Right forelimb (tissue), 1 donor: Measurements from ENCODE around the gene RBSN.

Experiments used
- DNase-seq: peaks from one replicate; pipeline ENCODE4 v3.0.0-alpha.2; 2018

RBSN gene

DNA sequence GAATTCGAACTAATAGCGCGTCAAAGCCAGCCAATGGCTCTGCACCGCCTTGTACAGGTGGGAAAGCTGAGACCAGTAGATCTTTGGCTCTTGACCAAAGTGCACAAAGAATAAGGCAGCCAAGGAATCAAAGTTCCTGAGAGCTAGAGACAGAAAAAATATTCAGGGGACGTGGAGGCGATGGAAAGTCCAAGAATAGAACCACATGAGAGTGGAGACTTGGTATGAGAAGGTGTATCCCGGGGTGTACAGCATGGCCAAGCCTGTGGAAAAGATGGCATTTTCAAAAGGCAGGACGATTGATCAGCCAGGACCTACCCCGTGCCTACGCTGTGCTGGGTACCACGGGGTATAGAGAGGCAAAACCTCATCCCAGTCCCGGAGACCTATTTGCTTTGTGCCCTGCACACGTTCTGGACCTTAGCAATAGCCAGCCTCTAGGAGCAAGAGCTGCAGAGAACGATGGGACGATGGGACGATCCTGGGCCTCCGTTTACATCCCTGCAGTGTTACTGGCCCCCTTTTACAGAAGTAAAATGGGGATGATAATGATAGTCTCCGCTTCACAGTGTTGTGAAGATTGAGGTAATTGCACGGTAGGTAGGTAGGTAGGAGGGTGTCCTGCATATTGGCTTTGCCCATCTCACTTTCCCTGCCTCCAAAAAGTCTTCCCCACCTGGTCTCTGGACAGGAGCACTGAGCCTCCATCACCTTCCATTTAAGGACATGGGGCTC, 583 bp upstream of the RBSN start:
- no peak for DNase-seq

DNA sequence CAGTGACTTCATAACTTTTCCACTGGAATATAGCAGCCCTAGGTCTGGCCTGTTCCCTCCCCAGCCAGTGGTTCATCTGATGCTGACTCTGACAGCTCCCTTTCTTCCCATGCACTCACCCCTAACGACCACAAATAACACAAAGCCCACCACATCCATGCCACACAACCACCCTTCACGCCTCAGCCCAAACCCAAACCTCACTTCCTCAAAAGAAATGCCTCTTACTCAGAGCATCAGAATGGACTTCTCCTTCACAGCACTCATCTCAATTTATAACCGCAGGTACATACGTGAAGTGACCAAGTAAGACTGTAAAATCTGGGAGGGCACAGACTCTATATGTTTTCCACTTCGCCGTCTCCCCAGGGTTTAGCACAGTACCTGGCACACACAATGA, 1.1 kb downstream of the RBSN start:
- DNase-seq: no peak

- DNase-seq: no peak
Observed at GRCh38 chr3:15096046-15096445, 2.9 kb downstream of the RBSN start.

- DNase-seq: no peak
Observed at GRCh38 chr3:15094187-15094875, 4.6 kb downstream of the RBSN start.

DNA sequence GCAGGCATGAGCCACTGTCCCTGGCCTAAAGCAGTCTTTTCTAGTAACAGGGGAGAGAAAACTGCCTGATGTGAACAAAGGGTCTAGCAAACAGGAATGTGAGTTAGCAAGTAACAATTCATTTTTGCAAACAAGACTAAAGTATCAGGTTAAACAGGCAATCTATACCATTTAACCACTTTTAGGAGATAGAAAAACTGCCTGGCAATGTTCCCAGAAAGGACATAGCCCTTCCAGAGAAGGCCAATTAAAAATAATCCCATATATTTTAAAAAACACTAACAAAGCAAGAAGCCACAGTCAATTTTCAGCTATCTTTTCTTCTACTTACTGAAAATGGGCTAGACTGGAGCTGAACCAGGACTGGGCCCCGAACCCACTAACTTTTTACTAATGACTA, 6.3 kb downstream of the RBSN start:
- DNase-seq: no peak

DNA sequence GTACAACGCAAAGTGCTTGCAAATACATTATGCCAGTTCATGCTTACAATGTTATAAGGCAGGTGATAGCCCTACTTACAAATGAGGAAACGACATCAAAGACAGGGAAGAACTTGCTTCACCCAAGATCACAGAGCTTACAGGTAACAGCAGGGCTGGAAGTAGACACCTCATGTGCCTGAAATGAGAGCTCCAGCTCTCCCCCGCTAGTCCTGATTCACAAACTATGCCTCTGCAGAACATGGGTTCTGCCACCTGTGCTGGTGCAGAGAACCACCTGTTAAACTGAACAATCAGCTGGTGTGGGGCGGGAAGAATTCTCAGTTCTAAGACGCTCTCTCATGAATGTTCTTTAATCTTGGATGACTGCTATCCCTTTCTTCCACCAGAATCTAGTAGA, 7.4 kb downstream of the RBSN start:
- no peak for DNase-seq

- DNase-seq: no peak
Observed at GRCh38 chr3:15089201-15089600, 9.7 kb downstream of the RBSN start.

- DNase-seq: no peak
Observed at GRCh38 chr3:15086699-15087098, 12.2 kb downstream of the RBSN start.

DNA sequence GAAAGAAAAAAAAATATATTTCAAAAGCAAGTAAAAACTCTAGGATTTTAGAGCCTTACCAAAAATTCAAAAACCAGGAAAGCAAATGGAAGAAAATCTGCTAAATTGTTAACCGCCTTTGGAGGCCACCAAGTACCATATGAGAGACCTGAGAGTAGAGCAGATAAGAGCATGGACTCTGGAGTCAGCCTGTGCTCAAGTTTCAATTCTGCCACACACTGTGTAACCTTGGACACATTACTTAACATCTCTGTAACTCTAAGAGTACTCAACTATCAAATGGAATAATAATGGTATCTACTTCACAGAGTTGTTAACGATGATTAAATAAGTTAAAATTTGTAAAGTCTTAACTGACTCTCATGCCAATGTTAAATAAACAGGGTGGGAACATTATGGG, 12.7 kb downstream of the RBSN start:
- no peak for DNase-seq

- DNase-seq: no peak
Observed at GRCh38 chr3:15083252-15083651, 15.7 kb downstream of the RBSN start.

- DNase-seq: no peak
Observed at GRCh38 chr3:15081960-15082664, 16.8 kb downstream of the RBSN start.

DNA sequence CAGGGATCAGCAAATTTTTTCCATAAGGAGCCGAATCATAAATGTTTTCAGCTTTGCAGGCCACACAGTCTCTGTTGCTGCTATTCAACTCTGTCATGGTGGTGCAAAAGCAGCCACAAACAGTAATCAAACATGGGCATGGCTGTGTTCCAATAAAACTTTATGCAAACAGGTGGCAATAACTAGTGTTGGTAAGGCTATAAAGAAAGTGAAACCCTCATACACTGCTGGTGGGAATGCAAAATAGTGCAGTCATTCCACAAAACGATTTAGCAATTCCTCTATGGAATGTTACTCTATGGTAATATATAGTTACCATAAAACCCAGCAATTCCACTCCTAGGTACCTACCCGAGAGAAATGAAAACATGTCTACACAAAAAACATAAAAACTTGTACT, 19.9 kb downstream of the RBSN start:
- DNase-seq: no peak

DNA sequence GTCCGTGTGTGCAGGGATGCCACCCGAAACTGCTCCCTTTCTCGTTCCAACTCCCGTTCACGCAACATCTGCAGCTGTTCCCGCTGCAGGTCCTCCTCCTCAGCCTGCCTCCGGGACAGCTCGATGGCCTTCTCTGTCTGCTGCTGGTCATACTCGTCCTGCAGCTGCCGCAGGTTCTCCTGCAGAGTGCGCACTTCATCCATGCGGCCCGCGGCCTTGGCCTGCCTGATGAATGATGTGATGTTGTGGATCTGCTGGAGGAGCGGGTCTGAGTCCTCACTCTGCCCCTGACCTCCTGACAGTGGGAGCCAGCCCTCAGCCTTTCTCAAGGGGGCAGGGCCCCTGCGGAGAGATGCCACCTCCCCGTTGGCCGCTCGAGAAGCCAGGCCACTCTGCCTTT, 24.4 kb downstream of the RBSN start:
- no peak for DNase-seq

DNA sequence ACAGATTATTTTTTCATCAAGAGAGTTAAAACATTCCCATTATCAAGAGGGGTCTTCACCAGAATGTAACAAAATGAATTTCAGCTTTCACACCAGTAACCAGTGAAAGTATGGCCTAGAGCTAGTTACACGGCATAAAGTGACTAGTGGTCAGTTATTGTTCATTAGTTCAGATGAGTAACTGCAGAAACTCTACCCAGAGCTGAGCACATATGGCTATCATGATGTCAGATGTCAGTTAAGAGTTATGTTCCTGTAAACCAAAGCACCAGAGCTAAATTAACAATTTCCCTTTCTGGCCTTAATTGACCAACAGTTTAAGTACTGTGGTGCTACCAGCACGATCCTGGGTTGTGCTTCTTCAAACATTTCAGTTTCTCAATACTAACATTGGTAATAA, 27.2 kb downstream of the RBSN start:
- no peak for DNase-seq

- DNase-seq: no peak
Observed at GRCh38 chr3:15069441-15069840, 29.5 kb downstream of the RBSN start.

DNA sequence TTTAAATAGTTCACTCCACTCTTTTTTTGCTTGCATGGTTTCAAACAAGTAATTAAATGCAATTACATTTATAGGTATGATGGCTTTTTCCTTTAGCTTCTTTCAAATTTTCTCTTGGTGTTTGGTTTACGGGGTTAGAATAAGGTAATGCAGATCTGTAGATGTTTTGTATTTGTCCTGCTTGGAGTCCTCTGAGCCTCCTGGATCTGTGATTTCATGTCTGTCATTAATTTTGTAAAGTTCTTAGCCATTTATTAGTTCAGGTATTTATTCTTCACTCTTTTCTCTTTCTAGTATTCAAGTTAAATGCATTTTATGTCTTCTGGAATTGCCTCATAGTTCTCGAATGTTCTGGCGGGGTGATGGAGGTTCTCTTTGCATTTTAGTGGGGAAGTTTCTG, 32.5 kb downstream of the RBSN start:
- no peak for DNase-seq

DNA sequence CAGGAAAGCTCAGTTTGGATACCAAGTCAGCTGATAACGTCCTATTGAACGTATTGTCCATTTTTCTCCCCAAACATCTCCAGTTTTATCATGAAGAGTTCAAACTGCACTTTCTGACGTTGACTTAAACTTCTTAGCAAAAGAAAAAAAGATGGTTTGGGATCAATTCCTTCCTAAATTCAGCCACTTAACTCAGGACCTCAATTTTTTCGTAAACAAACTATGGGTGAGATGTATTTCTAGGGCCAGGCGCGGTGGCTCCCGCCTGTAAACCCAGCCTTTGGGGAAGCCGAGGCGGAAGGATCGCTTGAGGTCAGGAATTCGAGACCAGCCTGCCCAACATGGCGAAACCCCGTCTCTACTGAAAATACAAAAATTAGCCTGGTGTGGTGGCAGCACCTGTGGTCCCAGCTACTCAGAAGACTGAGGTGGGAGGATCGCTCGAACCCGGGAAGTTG, 33.4 kb downstream of the RBSN start:
- no peak for DNase-seq

- peak; percentile 92 for DNase-seq
Observed at GRCh38 chr3:15064835-15065549, 34.0 kb downstream of the RBSN start, which contains the start of gene MRPS25. MRPS25 (minus strand) TSS chr3:15065315; CDS start chr3:15065194, 121 bp downstream.

DNA sequence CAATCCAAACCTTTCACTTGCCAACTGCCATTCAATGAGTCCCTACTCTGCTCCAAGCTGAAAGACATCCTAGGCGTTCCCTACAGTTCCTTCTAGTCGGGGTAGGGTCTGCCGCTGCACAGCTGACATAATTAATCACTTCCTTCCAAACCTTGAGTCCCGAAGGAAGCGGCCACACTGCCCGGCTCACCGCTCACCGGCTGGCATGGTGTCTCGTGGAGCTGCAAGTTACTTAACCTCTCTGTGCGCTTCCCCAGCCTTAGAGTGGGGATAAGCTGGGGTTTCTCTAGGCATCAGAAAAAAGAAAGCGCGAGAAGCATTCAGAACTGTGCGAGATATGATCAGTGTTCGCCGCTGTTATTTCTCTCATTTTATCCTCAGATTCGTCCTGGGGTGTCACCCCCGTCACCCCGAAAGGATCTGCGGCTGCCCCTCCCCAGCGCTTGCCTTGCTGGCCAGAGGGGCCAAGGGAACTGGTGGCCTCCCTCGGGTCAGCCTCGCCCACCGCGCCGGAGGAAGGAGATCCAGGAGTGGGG, 34.6 kb downstream of the RBSN start:
- DNase-seq: no peak

GRCh38 chr3:15063656-15064286, 35.2 kb downstream of the RBSN start:
- no peak for DNase-seq

- no peak for DNase-seq
Observed at GRCh38 chr3:15063238-15063637, 35.7 kb downstream of the RBSN start.

DNA sequence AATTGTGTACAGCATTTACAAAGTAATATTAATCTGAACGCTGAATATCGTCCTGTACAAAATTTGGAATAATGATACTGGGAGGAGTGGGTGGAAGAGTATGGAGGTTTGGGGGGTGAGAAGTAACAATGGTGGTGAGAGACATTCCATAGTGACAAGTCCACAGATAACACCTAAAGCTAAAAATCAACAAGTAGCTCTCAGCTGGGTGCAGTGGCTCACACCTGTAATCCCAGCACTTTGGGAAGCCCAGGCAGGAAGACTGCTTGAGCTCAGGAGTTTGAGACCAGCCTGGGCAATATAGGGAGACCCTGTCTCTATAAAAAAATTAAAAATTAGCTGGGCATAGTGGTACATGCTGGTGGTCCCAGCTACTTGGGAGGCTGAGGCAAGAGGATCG, 38.9 kb downstream of the RBSN start:
- no peak for DNase-seq
